ENCODE data around the gene PDPN.

The PDPN gene

DNA sequence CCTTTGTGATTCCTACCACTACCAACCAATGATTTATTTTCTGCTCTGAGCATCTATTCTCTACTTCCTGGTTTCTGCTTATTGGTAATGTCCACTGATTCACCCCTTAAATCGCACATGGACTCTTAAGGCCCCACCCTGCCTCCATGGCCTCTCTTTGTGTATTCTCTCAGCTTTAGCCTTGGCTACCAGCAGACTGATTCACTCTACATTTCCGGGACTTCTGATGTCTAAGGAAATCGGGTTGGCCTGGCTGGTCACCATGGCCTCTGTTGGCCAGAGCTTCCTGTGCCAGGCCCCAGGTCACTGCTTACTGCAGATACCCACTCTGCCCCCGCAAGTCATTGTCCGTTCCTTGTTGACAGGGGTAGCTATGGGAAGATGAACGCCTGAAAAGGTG lies 40.9 kb downstream of the PDPN start:
- TF ChIP-seq ISL1 (CRISPR knock-in tag; IDR thresholded peaks at IDR 0.05) (no peak), GLIS3 (CRISPR knock-in tag; IDR thresholded peaks at IDR 0.05) (no peak), TOX (CRISPR knock-in tag; IDR thresholded peaks at IDR 0.05; ENCODE audit: borderline replicate concordance) (no peak), ZNF8 (CRISPR knock-in tag; IDR thresholded peaks at IDR 0.05) (no peak), SNAI2 (CRISPR knock-in tag; IDR thresholded peaks at IDR 0.05) (no peak), ESRRG (CRISPR knock-in tag; IDR thresholded peaks at IDR 0.05) (no peak), ZNF70 (CRISPR knock-in tag; IDR thresholded peaks at IDR 0.05) (no peak), CSDC2 (CRISPR knock-in tag; IDR thresholded peaks at IDR 0.05) (no peak), ZFP30 (CRISPR knock-in tag; IDR thresholded peaks at IDR 0.05) (no peak), PPARA (CRISPR knock-in tag; IDR thresholded peaks at IDR 0.05; ENCODE audit: borderline replicate concordance) (no peak), TCF4 (CRISPR knock-in tag; IDR thresholded peaks at IDR 0.05; ENCODE audit: borderline replicate concordance) (no peak), BACH2 (CRISPR knock-in tag; IDR thresholded peaks at IDR 0.05; ENCODE audit: borderline replicate concordance) (no peak)
- TF ChIP-seq, protein P1, sequence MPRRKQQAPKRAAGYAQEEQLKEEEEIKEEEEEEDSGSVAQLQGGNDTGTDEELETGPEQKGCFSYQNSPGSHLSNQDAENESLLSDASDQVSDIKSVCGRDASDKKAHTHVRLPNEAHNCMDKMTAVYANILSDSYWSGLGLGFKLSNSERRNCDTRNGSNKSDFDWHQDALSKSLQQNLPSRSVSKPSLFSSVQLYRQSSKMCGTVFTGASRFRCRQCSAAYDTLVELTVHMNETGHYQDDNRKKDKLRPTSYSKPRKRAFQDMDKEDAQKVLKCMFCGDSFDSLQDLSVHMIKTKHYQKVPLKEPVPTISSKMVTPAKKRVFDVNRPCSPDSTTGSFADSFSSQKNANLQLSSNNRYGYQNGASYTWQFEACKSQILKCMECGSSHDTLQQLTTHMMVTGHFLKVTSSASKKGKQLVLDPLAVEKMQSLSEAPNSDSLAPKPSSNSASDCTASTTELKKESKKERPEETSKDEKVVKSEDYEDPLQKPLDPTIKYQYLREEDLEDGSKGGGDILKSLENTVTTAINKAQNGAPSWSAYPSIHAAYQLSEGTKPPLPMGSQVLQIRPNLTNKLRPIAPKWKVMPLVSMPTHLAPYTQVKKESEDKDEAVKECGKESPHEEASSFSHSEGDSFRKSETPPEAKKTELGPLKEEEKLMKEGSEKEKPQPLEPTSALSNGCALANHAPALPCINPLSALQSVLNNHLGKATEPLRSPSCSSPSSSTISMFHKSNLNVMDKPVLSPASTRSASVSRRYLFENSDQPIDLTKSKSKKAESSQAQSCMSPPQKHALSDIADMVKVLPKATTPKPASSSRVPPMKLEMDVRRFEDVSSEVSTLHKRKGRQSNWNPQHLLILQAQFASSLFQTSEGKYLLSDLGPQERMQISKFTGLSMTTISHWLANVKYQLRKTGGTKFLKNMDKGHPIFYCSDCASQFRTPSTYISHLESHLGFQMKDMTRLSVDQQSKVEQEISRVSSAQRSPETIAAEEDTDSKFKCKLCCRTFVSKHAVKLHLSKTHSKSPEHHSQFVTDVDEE (CRISPR knock-in tag; IDR thresholded peaks at IDR 0.05), result no peak
- TF ChIP-seq, protein P2, sequence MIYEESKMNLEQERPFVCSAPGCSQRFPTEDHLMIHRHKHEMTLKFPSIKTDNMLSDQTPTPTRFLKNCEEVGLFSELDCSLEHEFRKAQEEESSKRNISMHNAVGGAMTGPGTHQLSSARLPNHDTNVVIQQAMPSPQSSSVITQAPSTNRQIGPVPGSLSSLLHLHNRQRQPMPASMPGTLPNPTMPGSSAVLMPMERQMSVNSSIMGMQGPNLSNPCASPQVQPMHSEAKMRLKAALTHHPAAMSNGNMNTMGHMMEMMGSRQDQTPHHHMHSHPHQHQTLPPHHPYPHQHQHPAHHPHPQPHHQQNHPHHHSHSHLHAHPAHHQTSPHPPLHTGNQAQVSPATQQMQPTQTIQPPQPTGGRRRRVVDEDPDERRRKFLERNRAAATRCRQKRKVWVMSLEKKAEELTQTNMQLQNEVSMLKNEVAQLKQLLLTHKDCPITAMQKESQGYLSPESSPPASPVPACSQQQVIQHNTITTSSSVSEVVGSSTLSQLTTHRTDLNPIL (CRISPR knock-in tag; IDR thresholded peaks at IDR 0.05; ENCODE audit: low read depth), result no peak
- TF ChIP-seq, protein P3, sequence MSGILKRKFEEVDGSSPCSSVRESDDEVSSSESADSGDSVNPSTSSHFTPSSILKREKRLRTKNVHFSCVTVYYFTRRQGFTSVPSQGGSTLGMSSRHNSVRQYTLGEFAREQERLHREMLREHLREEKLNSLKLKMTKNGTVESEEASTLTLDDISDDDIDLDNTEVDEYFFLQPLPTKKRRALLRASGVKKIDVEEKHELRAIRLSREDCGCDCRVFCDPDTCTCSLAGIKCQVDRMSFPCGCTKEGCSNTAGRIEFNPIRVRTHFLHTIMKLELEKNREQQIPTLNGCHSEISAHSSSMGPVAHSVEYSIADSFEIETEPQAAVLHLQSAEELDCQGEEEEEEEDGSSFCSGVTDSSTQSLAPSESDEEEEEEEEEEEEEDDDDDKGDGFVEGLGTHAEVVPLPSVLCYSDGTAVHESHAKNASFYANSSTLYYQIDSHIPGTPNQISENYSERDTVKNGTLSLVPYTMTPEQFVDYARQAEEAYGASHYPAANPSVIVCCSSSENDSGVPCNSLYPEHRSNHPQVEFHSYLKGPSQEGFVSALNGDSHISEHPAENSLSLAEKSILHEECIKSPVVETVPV (CRISPR knock-in tag; IDR thresholded peaks at IDR 0.05), result no peak
- no peak for ATAC-seq

DNA sequence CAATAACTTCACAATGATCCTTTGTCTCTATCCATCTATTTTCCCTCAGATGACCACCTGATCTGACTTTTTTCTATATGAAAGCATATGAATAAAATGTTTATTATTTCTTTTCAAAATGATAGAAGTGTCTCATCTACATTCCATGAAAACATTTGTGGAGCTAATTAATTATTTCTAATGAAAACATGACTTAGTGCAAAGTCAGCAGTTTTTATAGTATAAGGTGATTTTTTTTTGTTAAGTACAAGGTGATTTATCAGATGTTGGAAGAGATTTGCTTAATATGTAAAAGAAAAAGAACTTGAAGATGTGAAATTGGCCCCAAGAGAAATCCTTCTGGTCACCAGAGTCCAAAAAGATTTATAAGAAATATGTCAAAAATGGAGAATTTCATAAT lies 43.5 kb downstream of the PDPN start:
- no peak for ATAC-seq
- no peak for TF ChIP-seq SNAI2 (CRISPR knock-in tag; IDR thresholded peaks at IDR 0.05)
- TF ChIP-seq ZC3H10 (CRISPR knock-in tag; IDR thresholded peaks at IDR 0.05), result no peak
- TF ChIP-seq, protein P1 (CRISPR knock-in tag; IDR thresholded peaks at IDR 0.05), result no peak
- TF ChIP-seq BACH2 (CRISPR knock-in tag; IDR thresholded peaks at IDR 0.05; ENCODE audit: borderline replicate concordance), result no peak
- TF ChIP-seq ZNF8 (CRISPR knock-in tag; IDR thresholded peaks at IDR 0.05), result no peak
- TF ChIP-seq, protein P3 (CRISPR knock-in tag; IDR thresholded peaks at IDR 0.05), result no peak
- TF ChIP-seq OSR1 (CRISPR knock-in tag; IDR thresholded peaks at IDR 0.05), result no peak
- no peak for TF ChIP-seq ZNF70 (CRISPR knock-in tag; IDR thresholded peaks at IDR 0.05)
- TF ChIP-seq TCF4 (CRISPR knock-in tag; IDR thresholded peaks at IDR 0.05; ENCODE audit: borderline replicate concordance), result no peak
- no peak for TF ChIP-seq ZFP3 (CRISPR knock-in tag; IDR thresholded peaks at IDR 0.05)
- TF ChIP-seq, protein P4, sequence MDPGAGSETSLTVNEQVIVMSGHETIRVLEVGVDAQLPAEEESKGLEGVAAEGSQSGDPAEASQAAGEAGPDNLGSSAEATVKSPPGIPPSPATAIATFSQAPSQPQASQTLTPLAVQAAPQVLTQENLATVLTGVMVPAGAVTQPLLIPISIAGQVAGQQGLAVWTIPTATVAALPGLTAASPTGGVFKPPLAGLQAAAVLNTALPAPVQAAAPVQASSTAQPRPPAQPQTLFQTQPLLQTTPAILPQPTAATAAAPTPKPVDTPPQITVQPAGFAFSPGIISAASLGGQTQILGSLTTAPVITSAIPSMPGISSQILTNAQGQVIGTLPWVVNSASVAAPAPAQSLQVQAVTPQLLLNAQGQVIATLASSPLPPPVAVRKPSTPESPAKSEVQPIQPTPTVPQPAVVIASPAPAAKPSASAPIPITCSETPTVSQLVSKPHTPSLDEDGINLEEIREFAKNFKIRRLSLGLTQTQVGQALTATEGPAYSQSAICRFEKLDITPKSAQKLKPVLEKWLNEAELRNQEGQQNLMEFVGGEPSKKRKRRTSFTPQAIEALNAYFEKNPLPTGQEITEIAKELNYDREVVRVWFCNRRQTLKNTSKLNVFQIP (CRISPR knock-in tag; IDR thresholded peaks at IDR 0.05; ENCODE audit: borderline replicate concordance, low read depth), result no peak
- TF ChIP-seq ZFP30 (CRISPR knock-in tag; IDR thresholded peaks at IDR 0.05), result no peak
- TF ChIP-seq TOX (CRISPR knock-in tag; IDR thresholded peaks at IDR 0.05; ENCODE audit: borderline replicate concordance), result no peak
- no peak for TF ChIP-seq GLIS3 (CRISPR knock-in tag; IDR thresholded peaks at IDR 0.05)
- TF ChIP-seq, protein P2 (CRISPR knock-in tag; IDR thresholded peaks at IDR 0.05; ENCODE audit: low read depth), result no peak
- TF ChIP-seq ARNTL (CRISPR knock-in tag; IDR thresholded peaks at IDR 0.05; ENCODE audit: borderline replicate concordance, low read depth), result no peak
- no peak for TF ChIP-seq RARB (CRISPR knock-in tag; IDR thresholded peaks at IDR 0.05)
- no peak for TF ChIP-seq ISL1 (CRISPR knock-in tag; IDR thresholded peaks at IDR 0.05)

Measured in SK-N-SH treated with all-trans-retinoic acid at 6 μM for 48 hours (cell line).